Tibial nerve (tissue), 4 donors: ENCODE results near the gene AOC2. TPM values are rescaled to one million over a fixed set of nuclear protein-coding genes. Genes with fewer than 3 reads are reported as not detected.

ENCODE experiments used
- DNase-seq, 2 donors: peaks; one replicate each; pipeline ENCODE4 v3.0.0-alpha.2; 2019; ENCODE audit warnings: low spot score in 2 of 2
- H3K27ac ChIP-seq, 4 donors: fragments of 200-600 bp; sonication (generic) in 3 of 4; one replicate each; pipeline ENCODE4 v1.5.1; 2017 to 2019; ENCODE audit warnings: mild to moderate bottlenecking in 1 of 4
- H3K27me3 ChIP-seq, 2 donors: fragments of 200-600 bp; sonication (generic) in 1 of 2; one replicate each; pipeline versions ENCODE4 v1.5.1 to v1.6.0; 2017 to 2019
- H3K36me3 ChIP-seq, 3 donors: fragments of 200-600 bp; sonication (generic); one replicate each; pipeline ENCODE4 v1.5.1; 2018 to 2019
- H3K4me1 ChIP-seq, 4 donors: fragments of 200-600 bp; sonication (generic) in 3 of 4; one replicate each; pipeline ENCODE4 v1.5.1; 2017 to 2019
- H3K4me3 ChIP-seq, 4 donors: fragments of 200-600 bp; sonication (generic) in 3 of 4; one replicate each; pipeline ENCODE4 v1.5.1; 2017 to 2019; ENCODE audit warnings: mild to moderate bottlenecking in 1 of 4, moderate library complexity in 1 of 4
- H3K9me3 ChIP-seq, 4 donors: fragments of 200-600 bp; sonication (generic) in 3 of 4; one replicate each; pipeline ENCODE4 v1.5.1; 2017 to 2019
- CTCF ChIP-seq, 5 experiments: fragments of 200-600 bp in 3 of 5; fragments of 450-650 bp in 2 of 5; sonication (generic) in 3 of 5; IDR thresholded peaks; one replicate each; pipeline ENCODE4 v1.5.1; 2016 to 2019; ENCODE audit warnings: antibody characterized with exemption in 5 of 5, mild to moderate bottlenecking in 3 of 5, moderate library complexity in 2 of 5
- EP300 ChIP-seq, 2 donors: sonication (generic); formaldehyde crosslinking; IDR thresholded peaks; one replicate each; pipeline ENCODE4 v1.6.1; 2017; ENCODE audit warnings: antibody characterized with exemption in 2 of 2, mild to moderate bottlenecking in 1 of 2
- POLR2A ChIP-seq, 2 donors: fragments of 450-650 bp; IDR thresholded peaks; one replicate each; pipeline ENCODE4 v1.6.1; 2017; ENCODE audit warnings: antibody characterized with exemption in 2 of 2, mild to moderate bottlenecking in 2 of 2, moderate library complexity in 2 of 2
- WGBS, 2 donors: methylation state at CpG; one replicate each; pipeline ENCODE4 v1.1.5; 2018; 5-methylcytosine and 5-hydroxymethylcytosine counted together
- total RNA-seq, 4 donors: library from RNA; depleted of rRNA; stranded (reverse); fragments of >200 nt; gene quantifications; one replicate each; pipeline ENCODE4 v1.1.0, GENCODE V29; 2016

Gene AOC2
- total RNA-seq: 1 to 10 TPM; 2.0 to 3.3 (median 3.0) TPM

GRCh38 chr17:42844271-42844670, at the start of gene AOC2:
Gene AOC2 (plus strand): TSS chr17:42844580. CDS start chr17:42844627, 47 bp downstream.
- 63 to 66% methylated on average over 4 of the region's 4 CpGs for WGBS, 2 donors
- Histone ChIP-seq H3K9me3 (no peaks in the 10 kb centered on the region), H3K4me3 (no peak within 1 kb of the TSS), H3K36me3 (peaks cover 0 to 70% (median 24%) of the 10 kb centered on the region in 3 donors), H3K27ac (peak within 1 kb of the TSS in 1 of 4 donors; percentile 32), H3K27me3 (no peaks in the 10 kb centered on the region), H3K4me1 (peaks cover 0 to 31% (median 5%) of the 10 kb centered on the region in 4 donors)
- DNase-seq: no peak
- TF ChIP-seq CTCF (IDR thresholded peaks at IDR 0.05) (no peak), EP300 (IDR thresholded peaks at IDR 0.05) (no peak), POLR2A (IDR thresholded peaks at IDR 0.05) (no peak)

GRCh38 chr17:42795061-42795460, 49.3 kb upstream of the AOC2 start:
- TF ChIP-seq CTCF (IDR thresholded peaks at IDR 0.05) (no peak), EP300 (IDR thresholded peaks at IDR 0.05) (no peak), POLR2A (IDR thresholded peaks at IDR 0.05) (no peak)
- WGBS, 2 donors: 61 to 63% methylated on average over 4 of the region's 4 CpGs
- no peak for DNase-seq
- Histone ChIP-seq H3K4me1 (peaks cover 0 to 29% (median 11%) of the 10 kb centered on the region in 4 donors), H3K9me3 (no peaks in the 10 kb centered on the region), H3K4me3 (no peak overlapping the region), H3K27me3 (no peaks in the 10 kb centered on the region), H3K36me3 (peaks cover 0 to 27% (median 0%) of the 10 kb centered on the region in 3 donors), H3K27ac (no peak overlapping the region)

- H3K36me3 ChIP-seq: peaks cover 0 to 27% (median 0%) of the 10 kb centered on the region in 3 donors
- no peak overlapping the region for H3K27ac ChIP-seq
- H3K9me3 ChIP-seq: no peaks in the 10 kb centered on the region
- no peak for TF ChIP-seq EP300 (IDR thresholded peaks at IDR 0.05)
- no peak overlapping the region for H3K4me3 ChIP-seq
- no peaks in the 10 kb centered on the region for H3K27me3 ChIP-seq
- no peak for DNase-seq
- peaks cover 0 to 29% (median 11%) of the 10 kb centered on the region in 4 donors for H3K4me1 ChIP-seq
- 83 to 85% methylated on average over 10 of the region's 10 CpGs for WGBS, 2 donors
Measured at GRCh38 chr17:42795465-42795864, 48.9 kb upstream of the AOC2 start.

- Histone ChIP-seq H3K9me3 (no peaks in the 10 kb centered on the region), H3K27ac (peak overlapping the region in 1 of 4 donors; percentile 23), H3K4me1 (peaks cover 0 to 29% (median 11%) of the 10 kb centered on the region in 4 donors), H3K27me3 (no peaks in the 10 kb centered on the region), H3K36me3 (peaks cover 0 to 27% (median 0%) of the 10 kb centered on the region in 3 donors), H3K4me3 (no peak overlapping the region)
- WGBS, 2 donors: 91% methylated on average over 18 of the region's 18 CpGs
- no peak for DNase-seq
- TF ChIP-seq CTCF (IDR thresholded peaks at IDR 0.05) (no peak), EP300 (IDR thresholded peaks at IDR 0.05) (no peak), POLR2A (IDR thresholded peaks at IDR 0.05) (no peak)
Measured at GRCh38 chr17:42796066-42796758, 48.2 kb upstream of the AOC2 start.

- Histone ChIP-seq H3K4me1 (peaks cover 0 to 29% (median 11%) of the 10 kb centered on the region in 4 donors), H3K9me3 (no peaks in the 10 kb centered on the region), H3K4me3 (peak overlapping the region; percentile 57 to 90 (median 78)), H3K27me3 (no peaks in the 10 kb centered on the region), H3K27ac (peak overlapping the region in 2 of 4 donors; percentile 83 to 84), H3K36me3 (peaks cover 0 to 27% (median 0%) of the 10 kb centered on the region in 3 donors)
- no peak for DNase-seq
- WGBS, 2 donors: 72 to 75% methylated on average over 10 of the region's 10 CpGs
- TF ChIP-seq EP300 (IDR thresholded peaks at IDR 0.05): no peak
- TF ChIP-seq CTCF (IDR thresholded peaks at IDR 0.05): no peak
- no peak for TF ChIP-seq POLR2A (IDR thresholded peaks at IDR 0.05)
Measured at GRCh38 chr17:42797067-42798007, 47.0 kb upstream of the AOC2 start.
